Smooth muscle cell (in vitro differentiated cells): ENCODE data around the gene FBXO42. TPM values are rescaled to one million over a fixed set of nuclear protein-coding genes. Genes with fewer than 3 reads are reported as not detected.
"Not testable (repeated sequence)": the region's sequence is repeated elsewhere in the genome, so short reads cannot be mapped to it uniquely, and the experiment has no call there.

Experiments used
- DNase-seq: peaks from one replicate; lab custom pipeline; 2025; ENCODE audit not compliant: unreplicated experiment; lab: John Stamatoyannopoulos, UW
- H2AFZ ChIP-seq: fragments of 200-600 bp; sonication (generic); 2 replicates; pipeline ENCODE4 v1.6.0; 2016; ENCODE audit warnings: antibody characterized with exemption, low read depth, mild to moderate bottlenecking
- H3F3A ChIP-seq: fragments of 200-600 bp; sonication (generic); 2 replicates; pipeline ENCODE4 v1.6.0; 2017; ENCODE audit warnings: antibody characterized with exemption, low read depth
- H3K27ac ChIP-seq: fragments of 200-600 bp; sonication (generic); 2 replicates; pipeline ENCODE4 v1.5.1; 2016; ENCODE audit warnings: low read depth, mild to moderate bottlenecking
- H3K27me3 ChIP-seq: fragments of 200-600 bp; sonication (generic); 2 replicates; pipeline ENCODE4 v1.6.1; 2016; ENCODE audit warnings: low read depth, mild to moderate bottlenecking
- H3K36me3 ChIP-seq: fragments of 200-600 bp; sonication (generic); 2 replicates; pipeline ENCODE4 v1.5.1; 2016; ENCODE audit warnings: low read depth
- H3K4me1 ChIP-seq: fragments of 200-600 bp; sonication (generic); 2 replicates; pipeline ENCODE4 v1.5.1; 2016; ENCODE audit warnings: low read depth
- H3K4me2 ChIP-seq: fragments of 200-600 bp; sonication (generic); 2 replicates; pipeline ENCODE4 v1.6.0; 2016; ENCODE audit warnings: mild to moderate bottlenecking
- H3K4me3 ChIP-seq: fragments of 200-600 bp; sonication (generic); 2 replicates; pipeline ENCODE4 v1.5.1; 2016; ENCODE audit warnings: mild to moderate bottlenecking
- H3K79me2 ChIP-seq: fragments of 200-600 bp; sonication (generic); 2 replicates; pipeline ENCODE4 v1.6.0; 2016; ENCODE audit warnings: low read depth, mild to moderate bottlenecking
- H3K9ac ChIP-seq: fragments of 200-600 bp; sonication (generic); 2 replicates; pipeline ENCODE4 v1.6.0; 2016; ENCODE audit warnings: low read depth
- H3K9me3 ChIP-seq: fragments of 200-600 bp; sonication (generic); replicated peaks from 2 replicates; pipeline ENCODE4 v1.5.1; 2016; ENCODE audit warnings: low read depth
- H4K20me1 ChIP-seq: fragments of 200-600 bp; sonication (generic); 2 replicates; pipeline ENCODE4 v1.6.0; 2016; ENCODE audit warnings: low read depth
- whole genome bisulfite sequencing: methylation state at CpG from one replicate; pipeline ENCODE4 v1.1.7; 2016; ENCODE audit warnings: low lambda C conversion rate; 5-methylcytosine and 5-hydroxymethylcytosine counted together
- polyA plus RNA-seq: library from polyadenylated mRNA; unstranded; fragments of >200 nt; fragmentation: Nextera tagmentation; extraction: Ambion mirVana; gene quantifications from 2 replicates; pipeline ENCODE4 v1.2.1, GENCODE V29; 2016
- total RNA-seq: library from RNA; depleted of rRNA; stranded (reverse); fragments of >200 nt; gene quantifications from 2 replicates; pipeline ENCODE4 v1.2.3, GENCODE V29; 2014
- TF ChIP-seq, protein P1 (sequence below): fragments of 200-600 bp; sonication (generic); IDR thresholded peaks from 2 replicates; pipeline ENCODE4 v1.5.1; 2017; ENCODE audit warnings: borderline replicate concordance, mild to moderate bottlenecking, antibody characterized with exemption; ENCODE audit not compliant: insufficient read depth, poor library complexity, severe bottlenecking

Gene FBXO42
- total and polyA plus RNA-seq, 2 experiments from 2014 or later = 14.7 to 22.6 TPM

DNA sequence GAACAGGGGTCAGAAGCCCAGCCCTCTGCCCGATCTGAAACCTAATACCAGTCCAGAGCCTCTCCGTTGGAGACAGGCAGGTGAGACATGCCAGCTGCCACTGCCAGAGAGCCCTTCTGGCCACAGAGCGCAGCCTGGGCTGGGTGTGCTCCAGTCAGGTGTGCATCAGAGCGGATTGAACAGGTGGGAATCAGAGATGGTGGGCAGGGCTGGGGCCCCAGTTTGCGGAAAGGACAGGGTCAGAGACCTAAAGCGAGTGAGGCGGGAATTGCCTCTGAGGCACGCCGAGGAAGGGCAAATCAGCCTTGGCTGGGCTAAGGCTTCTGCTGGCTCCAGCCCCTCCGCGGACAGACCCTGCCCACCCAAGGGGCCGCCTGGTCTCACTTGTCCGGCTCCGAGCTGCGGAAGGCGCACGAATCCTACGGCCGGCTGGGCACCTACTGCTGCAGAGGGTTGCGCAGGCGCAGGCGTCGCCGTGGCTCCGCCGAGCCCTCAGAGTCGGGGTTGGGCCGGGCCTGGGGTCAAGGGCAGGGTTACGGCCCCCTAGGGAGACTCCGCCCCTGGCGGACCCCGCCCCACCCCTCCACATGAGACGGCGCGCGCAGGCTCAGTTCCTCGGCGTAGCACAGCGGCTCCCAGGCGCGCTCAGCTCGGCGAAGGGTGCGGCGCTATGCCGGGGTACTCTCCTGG lies 125.6 kb downstream of the FBXO42 start:
- no peaks in the 10 kb centered on the region for H3K9me3 ChIP-seq
- no peaks in the 10 kb centered on the region for H3K79me2 ChIP-seq
- H3K9ac ChIP-seq = no peak overlapping the region
- H3K4me2 ChIP-seq = peak overlapping the region; percentile 86
- no peaks in the 10 kb centered on the region for H3F3A ChIP-seq
- H3K27me3 ChIP-seq = peaks cover 32% of the 10 kb centered on the region
- H3K36me3 ChIP-seq = no peaks in the 10 kb centered on the region
- WGBS = 11% methylated on average over 32 of the region's 46 CpGs
- no peak for DNase-seq
- H3K4me3 ChIP-seq = peak overlapping the region; percentile 39
- H3K4me1 ChIP-seq = peaks cover 9% of the 10 kb centered on the region
- no peaks in the 10 kb centered on the region for H4K20me1 ChIP-seq
- H2AFZ ChIP-seq = peak overlapping the region; percentile 5
- TF ChIP-seq, protein P1, sequence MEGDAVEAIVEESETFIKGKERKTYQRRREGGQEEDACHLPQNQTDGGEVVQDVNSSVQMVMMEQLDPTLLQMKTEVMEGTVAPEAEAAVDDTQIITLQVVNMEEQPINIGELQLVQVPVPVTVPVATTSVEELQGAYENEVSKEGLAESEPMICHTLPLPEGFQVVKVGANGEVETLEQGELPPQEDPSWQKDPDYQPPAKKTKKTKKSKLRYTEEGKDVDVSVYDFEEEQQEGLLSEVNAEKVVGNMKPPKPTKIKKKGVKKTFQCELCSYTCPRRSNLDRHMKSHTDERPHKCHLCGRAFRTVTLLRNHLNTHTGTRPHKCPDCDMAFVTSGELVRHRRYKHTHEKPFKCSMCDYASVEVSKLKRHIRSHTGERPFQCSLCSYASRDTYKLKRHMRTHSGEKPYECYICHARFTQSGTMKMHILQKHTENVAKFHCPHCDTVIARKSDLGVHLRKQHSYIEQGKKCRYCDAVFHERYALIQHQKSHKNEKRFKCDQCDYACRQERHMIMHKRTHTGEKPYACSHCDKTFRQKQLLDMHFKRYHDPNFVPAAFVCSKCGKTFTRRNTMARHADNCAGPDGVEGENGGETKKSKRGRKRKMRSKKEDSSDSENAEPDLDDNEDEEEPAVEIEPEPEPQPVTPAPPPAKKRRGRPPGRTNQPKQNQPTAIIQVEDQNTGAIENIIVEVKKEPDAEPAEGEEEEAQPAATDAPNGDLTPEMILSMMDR = no peak
- no peak overlapping the region for H3K27ac ChIP-seq

DNA sequence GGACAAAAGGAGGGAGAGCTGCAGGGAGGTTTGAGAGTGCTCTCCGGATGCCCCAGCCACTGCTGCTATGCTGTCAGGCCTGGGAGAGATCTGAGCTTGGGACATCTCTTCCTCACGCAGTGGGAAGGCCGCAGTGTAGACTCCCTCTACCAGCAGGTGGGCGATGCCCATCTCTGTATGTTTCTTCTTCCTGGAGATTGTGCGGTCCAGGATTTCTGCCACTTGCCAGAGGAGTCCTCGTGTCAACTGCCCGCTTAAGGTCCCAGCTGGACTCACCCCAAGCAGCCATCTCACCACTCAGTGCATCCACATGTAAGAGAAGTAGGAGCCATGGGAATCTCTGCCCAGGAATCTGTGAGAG lies 126.2 kb downstream of the FBXO42 start:
- peaks cover 9% of the 10 kb centered on the region for H3K4me1 ChIP-seq
- no peaks in the 10 kb centered on the region for H3K79me2 ChIP-seq
- no peak overlapping the region for H3K9ac ChIP-seq
- H2AFZ ChIP-seq = no peak overlapping the region
- peaks cover 32% of the 10 kb centered on the region for H3K27me3 ChIP-seq
- TF ChIP-seq, protein P1 = no peak
- WGBS = 90% methylated on average over 7 of the region's 7 CpGs
- H4K20me1 ChIP-seq = no peaks in the 10 kb centered on the region
- H3K27ac ChIP-seq = no peak overlapping the region
- H3K9me3 ChIP-seq = no peaks in the 10 kb centered on the region
- no peak for DNase-seq
- H3F3A ChIP-seq = no peaks in the 10 kb centered on the region
- no peak overlapping the region for H3K4me2 ChIP-seq
- H3K4me3 ChIP-seq = no peak overlapping the region
- no peaks in the 10 kb centered on the region for H3K36me3 ChIP-seq

DNA sequence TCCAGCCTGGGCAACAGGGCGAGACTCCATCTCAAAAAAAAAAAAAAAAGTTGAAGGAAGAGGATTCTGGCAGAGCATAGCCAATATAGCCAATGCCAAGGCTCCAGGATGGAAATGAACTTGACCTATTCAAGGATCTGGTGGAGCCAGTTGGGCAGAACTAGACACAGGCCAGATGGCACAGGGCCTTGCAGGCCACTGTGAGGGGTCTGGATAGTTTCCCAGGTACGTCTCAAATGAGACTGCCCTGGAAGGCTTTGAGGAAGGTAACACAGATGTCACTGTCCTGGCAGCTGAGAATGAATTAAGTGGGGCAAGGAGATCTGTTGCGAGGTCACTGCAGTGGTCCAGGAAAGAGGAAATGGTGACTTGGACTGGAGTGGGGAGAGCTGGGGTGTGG lies 127.8 kb downstream of the FBXO42 start:
- Histone ChIP-seq H3K4me2 (no peak overlapping the region), H3K27me3 (peaks cover 32% of the 10 kb centered on the region), H3K9ac (no peak overlapping the region), H3F3A (no peaks in the 10 kb centered on the region), H3K9me3 (no peaks in the 10 kb centered on the region), H3K79me2 (no peaks in the 10 kb centered on the region), H3K4me1 (peaks cover 9% of the 10 kb centered on the region), H2AFZ (no peak overlapping the region), H4K20me1 (no peaks in the 10 kb centered on the region), H3K27ac (no peak overlapping the region), H3K36me3 (no peaks in the 10 kb centered on the region), H3K4me3 (no peak overlapping the region)
- TF ChIP-seq, protein P1 = no peak
- 93% methylated on average over 3 of the region's 3 CpGs for WGBS
- DNase-seq = no peak

DNA sequence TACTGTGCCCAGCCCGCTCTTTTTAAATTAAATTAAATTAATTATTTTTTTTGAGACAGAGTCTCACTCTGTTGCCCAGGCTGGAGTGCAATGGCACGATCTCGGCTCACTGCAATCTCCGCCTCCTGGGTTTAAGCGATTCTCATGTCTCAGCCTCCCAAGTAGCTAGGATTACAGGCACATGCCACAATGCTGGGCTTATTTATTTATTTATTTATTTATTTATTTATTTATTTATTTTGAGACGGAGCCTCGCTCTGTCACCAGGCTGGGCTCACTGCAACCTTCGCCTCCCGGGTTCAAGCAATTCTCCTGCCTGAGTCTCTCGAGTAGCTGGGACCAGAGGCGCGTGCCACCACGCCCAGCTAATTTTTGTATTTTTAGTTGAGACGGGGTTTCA lies 129.6 kb downstream of the FBXO42 start:
- not testable (repeated sequence) for H3K4me3 ChIP-seq, H3K27ac ChIP-seq, H3K9me3 ChIP-seq, H2AFZ ChIP-seq, H3K4me2 ChIP-seq, H3K79me2 ChIP-seq, H3K36me3 ChIP-seq, H3K9ac ChIP-seq, H3K4me1 ChIP-seq, H4K20me1 ChIP-seq, H3F3A ChIP-seq, DNase-seq
- WGBS = 89% methylated on average over 14 of the region's 14 CpGs
- H3K27me3 ChIP-seq = peaks cover 16% of the 10 kb centered on the region
